ENCODE measurements around the gene CHMP4B.
A peak's percentile ranks its signal among the peaks of the same experiment; 100 is the strongest.

Gene CHMP4B

DNA sequence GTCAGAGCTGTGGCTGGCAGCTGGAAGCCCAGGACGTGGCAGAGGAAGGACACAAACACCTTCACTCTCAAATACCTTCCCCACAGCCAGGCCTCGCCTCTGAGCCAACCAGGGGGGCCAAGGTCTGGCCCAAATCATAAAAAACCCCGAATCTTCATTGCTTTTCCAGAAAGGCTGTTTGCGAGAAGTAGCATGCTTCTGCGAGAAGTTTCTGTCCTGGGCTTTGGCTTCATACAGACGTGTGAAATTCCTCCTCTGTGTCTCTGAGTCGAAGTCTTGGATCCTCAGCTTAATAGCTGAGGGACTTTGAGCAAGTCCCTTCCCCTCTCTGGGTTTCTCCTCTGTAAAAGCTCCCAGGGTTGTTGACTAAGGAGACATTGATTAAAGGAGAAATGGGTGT, 63.0 kb downstream of the CHMP4B start:
- Mint-ChIP-seq H3K9me3 (no peaks in the 10 kb centered on the region), H3K4me1 (no peaks in the 10 kb centered on the region), H3K36me3 (no peaks in the 10 kb centered on the region), H3K4me3 (no peak overlapping the region), H3K27ac (peak overlapping the region; percentile 12), H3K27me3 (no peaks in the 10 kb centered on the region)

DNA sequence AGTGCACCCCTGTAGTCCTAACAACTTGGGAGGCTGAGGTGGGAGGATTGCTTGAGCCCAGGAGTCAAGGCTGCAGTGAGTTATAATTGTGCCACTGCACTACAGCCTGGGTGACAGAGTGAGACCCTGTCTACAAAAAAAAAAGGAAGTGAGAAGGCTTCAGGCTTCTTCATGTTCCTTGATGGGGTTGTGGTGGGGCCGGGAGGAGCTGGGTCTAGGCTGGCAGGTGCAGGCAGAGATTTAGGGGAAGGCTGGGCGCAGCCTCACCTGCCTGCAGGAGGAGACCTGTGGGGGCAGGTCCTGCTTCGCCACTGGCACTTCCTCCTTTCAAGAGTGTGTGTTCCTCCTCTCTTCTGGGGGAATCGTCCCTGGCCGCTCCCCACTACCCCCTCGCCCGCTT, 63.9 kb downstream of the CHMP4B start:
- Mint-ChIP-seq H3K9me3 (peaks cover under 1% of the 10 kb centered on the region), H3K27ac (no peak overlapping the region), H3K27me3 (no peaks in the 10 kb centered on the region), H3K4me1 (no peaks in the 10 kb centered on the region), H3K36me3 (no peaks in the 10 kb centered on the region), H3K4me3 (no peak overlapping the region)

DNA sequence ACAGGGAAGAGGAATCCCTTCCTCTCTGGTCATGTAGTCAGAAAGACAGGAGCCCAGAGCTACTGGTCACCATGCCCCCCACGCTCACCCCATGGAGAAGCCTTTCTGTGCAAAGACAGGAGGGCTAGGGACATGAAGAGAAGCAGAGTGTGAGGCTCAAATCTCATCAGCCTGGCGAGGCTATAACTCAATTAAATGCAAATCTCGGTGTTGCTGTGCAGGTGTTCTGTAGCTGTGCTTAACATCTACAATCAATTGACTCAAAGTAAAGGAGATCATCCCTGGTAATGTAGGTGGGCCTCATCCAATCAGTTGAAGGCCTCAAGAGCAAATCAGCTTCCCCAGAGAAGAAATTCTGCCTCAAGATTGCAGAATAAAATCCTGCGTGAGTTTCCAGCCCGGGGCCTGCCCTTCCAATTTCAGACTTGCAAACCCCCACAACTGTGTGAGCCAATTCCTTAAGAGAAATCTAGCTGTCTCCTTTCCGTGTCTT, 64.4 kb downstream of the CHMP4B start:
- Mint-ChIP-seq H3K27me3 (no peaks in the 10 kb centered on the region), H3K4me1 (no peaks in the 10 kb centered on the region), H3K9me3 (peaks cover 5% of the 10 kb centered on the region), H3K36me3 (peaks cover 3% of the 10 kb centered on the region), H3K4me3 (no peak overlapping the region), H3K27ac (no peak overlapping the region)

DNA sequence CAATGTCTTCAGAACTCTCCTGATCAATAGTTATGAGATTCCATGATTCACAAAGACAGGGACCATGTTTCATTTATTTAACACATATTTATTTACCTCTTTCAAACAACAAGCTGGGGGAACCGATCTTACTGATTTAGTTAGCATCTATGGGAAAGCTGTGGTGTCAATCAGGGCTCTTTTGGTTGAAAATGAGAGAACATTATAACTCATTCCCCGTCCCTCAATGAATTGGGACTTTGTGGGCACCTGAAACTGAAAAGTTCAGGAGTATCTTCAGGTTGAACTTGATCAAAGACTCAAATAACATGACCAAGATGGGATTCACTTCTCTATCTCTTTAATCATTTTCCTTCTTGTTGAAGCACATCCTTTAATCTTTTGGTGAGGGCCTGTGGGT, 67.4 kb downstream of the CHMP4B start:
- Mint-ChIP-seq H3K27ac (no peak overlapping the region), H3K4me3 (no peak overlapping the region), H3K9me3 (peaks cover 5% of the 10 kb centered on the region), H3K27me3 (no peaks in the 10 kb centered on the region), H3K4me1 (peaks cover under 1% of the 10 kb centered on the region), H3K36me3 (peaks cover 3% of the 10 kb centered on the region)

DNA sequence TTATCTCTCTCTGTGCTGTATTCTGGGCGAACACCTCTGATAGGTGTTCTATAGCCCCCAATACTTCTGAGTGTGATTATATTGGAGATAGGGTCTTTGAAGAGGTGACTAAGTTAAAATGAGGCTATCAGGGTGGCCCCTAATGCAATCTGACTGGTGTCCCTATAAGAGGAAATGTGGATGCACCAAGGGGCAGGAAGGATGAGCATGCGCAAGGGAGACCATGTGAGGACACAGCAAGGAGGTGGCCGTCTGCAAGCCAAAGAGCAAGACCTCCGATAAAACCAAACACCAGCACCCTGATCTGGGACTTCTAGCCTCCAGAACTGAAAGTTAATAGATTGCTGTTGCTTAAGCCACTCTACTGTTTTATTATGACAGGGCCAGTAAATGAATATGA, 69.2 kb downstream of the CHMP4B start:
- Mint-ChIP-seq H3K27me3 (no peaks in the 10 kb centered on the region), H3K27ac (no peak overlapping the region), H3K4me3 (no peak overlapping the region)

DNA sequence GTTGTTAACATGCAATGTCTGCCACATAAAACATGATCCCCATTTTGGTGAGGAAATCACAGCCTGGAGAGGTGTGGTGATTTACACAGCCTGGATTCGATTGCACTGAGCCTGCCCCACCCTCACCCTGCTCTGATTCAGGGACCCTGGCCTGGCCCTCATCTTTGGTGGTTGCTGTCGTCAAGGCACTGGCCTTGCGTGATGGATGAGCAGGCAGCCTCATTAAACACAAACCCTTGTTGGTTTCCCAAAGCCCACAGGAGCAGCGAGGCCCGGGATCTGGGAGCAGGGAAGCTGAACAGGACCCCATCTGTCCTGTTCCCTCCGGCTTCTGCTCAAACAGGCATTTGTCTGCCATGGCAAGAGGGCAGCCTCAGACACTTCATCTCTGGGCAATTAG, 70.8 kb downstream of the CHMP4B start:
- no peak overlapping the region for H3K27ac Mint-ChIP-seq
- peaks cover 5% of the 10 kb centered on the region for H3K9me3 Mint-ChIP-seq
- H3K36me3 Mint-ChIP-seq: peaks cover 3% of the 10 kb centered on the region
- H3K27me3 Mint-ChIP-seq: no peaks in the 10 kb centered on the region
- H3K4me3 Mint-ChIP-seq: no peak overlapping the region
- peaks cover 6% of the 10 kb centered on the region for H3K4me1 Mint-ChIP-seq

More for the DNA sequence above, 69.2 kb downstream of the CHMP4B start:
- Mint-ChIP-seq H3K4me1 (peaks cover 6% of the 10 kb centered on the region), H3K9me3 (peaks cover 5% of the 10 kb centered on the region), H3K36me3 (peaks cover 3% of the 10 kb centered on the region)

DNA sequence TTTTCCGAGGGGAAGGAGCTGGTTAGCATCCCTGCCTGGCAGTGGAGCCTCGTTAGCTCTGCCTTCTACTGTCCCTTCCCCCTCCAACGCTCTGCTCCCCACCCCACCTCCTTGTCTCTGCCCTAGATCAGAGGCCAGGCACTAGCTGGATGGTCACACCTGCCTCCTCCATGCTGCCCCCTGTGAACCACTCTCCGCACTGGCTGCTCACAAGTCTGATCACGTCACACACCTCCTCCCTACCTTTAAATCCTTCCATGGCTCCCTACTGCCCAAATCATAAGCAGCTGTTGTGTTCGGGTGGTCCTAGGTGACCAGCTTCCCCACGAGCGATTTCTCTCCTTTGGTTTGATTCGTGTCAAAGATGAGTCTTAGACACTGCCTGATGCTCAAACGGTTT, 71.3 kb downstream of the CHMP4B start:
- peaks cover 6% of the 10 kb centered on the region for H3K4me1 Mint-ChIP-seq
- no peaks in the 10 kb centered on the region for H3K27me3 Mint-ChIP-seq
- no peak overlapping the region for H3K4me3 Mint-ChIP-seq
- H3K9me3 Mint-ChIP-seq: peaks cover 5% of the 10 kb centered on the region
- H3K27ac Mint-ChIP-seq: no peak overlapping the region
- H3K36me3 Mint-ChIP-seq: peaks cover 3% of the 10 kb centered on the region

DNA sequence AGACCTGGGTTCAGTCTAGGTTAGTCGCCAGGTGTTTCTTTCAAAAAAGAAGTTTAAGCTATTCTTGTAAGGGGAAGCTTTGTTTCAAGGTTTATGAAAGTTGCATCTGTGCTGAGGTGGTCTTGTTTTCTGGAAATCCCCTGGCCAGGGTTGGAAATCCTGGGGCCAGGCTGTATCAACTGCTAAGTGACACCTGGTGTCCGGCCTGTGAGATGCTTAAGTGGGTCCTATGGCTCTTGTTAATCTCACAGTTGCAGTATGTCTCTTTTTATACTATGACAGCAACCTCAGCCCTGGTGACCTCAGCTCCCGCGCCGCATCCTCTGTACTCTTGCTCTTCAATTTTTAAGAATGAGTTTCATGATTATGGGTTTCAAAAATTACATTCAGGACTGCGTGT, 72.0 kb downstream of the CHMP4B start:
- H3K27ac Mint-ChIP-seq: no peak overlapping the region
- peaks cover 6% of the 10 kb centered on the region for H3K4me1 Mint-ChIP-seq
- H3K36me3 Mint-ChIP-seq: peaks cover 3% of the 10 kb centered on the region
- H3K27me3 Mint-ChIP-seq: no peaks in the 10 kb centered on the region
- peaks cover 5% of the 10 kb centered on the region for H3K9me3 Mint-ChIP-seq
- no peak overlapping the region for H3K4me3 Mint-ChIP-seq

DNA sequence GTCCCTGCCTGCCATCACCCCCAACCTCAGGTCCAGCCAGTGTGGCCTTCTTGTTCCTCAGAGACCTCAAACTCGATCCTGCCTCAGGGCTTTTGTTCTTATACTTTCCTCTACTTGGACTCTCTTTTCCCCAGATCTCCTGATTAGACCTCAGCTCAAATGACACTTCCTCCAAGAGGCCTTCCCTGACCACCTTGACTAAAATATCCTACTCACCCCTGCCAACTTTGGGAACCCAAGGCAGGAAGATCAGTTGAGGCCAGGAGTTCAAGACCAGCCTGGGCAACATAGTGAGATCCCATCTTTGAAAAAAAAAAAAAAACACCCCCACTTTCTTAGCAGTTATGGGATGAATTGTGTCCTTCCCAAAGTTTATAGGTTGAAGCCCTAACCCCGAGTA, 73.5 kb downstream of the CHMP4B start:
- Mint-ChIP-seq H3K9me3 (peaks cover 5% of the 10 kb centered on the region), H3K27me3 (no peaks in the 10 kb centered on the region), H3K4me1 (peaks cover 6% of the 10 kb centered on the region), H3K36me3 (peaks cover 3% of the 10 kb centered on the region), H3K27ac (no peak overlapping the region), H3K4me3 (no peak overlapping the region)

DNA sequence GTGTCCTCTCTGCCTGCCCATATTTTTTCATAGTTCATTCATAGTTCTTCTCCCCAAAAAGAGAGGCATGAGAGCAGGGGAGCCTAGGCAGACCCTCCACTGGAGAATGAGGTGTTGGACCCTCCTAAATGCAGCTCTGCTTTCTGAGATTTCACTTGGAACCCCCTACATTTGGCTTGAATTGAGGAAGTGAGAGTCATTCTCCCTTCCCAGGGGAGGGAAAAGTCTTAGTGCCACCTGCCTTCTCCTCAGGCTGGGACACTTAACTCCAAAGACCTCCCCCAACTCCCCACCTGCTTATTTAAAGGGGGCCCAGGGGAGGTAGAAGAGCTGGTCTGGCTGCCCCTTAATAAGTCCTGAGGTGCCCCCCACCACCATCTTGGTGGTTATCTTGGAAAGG, 78.2 kb downstream of the CHMP4B start:
- peaks cover 6% of the 10 kb centered on the region for H3K9me3 Mint-ChIP-seq
- H3K27me3 Mint-ChIP-seq: no peaks in the 10 kb centered on the region
- no peaks in the 10 kb centered on the region for H3K4me1 Mint-ChIP-seq
- no peaks in the 10 kb centered on the region for H3K36me3 Mint-ChIP-seq
- H3K27ac Mint-ChIP-seq: no peak overlapping the region
- H3K4me3 Mint-ChIP-seq: no peak overlapping the region

DNA sequence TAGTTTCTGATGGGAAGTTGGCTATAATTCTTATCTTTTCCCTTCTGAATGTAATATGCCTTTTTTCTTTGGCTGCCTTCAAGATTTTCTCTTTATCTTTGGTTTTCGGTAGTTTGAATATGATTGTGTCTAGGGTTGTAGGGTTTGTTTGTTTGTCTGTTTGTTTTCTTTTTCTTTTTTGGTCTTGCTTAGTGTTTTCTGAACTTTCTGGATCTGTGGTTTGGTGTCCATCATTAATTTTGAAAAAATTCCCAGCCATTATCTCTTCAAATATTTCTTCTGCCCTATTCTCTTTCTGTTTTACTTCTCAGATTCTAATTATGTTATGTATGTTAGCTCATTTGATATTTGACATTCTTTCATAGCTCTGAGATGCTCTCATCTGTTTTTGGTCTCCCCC, 79.4 kb downstream of the CHMP4B start:
- Mint-ChIP-seq H3K27me3 (no peaks in the 10 kb centered on the region), H3K27ac (peak overlapping the region; percentile 15), H3K36me3 (no peaks in the 10 kb centered on the region), H3K4me3 (no peak overlapping the region), H3K4me1 (no peaks in the 10 kb centered on the region), H3K9me3 (peaks cover 6% of the 10 kb centered on the region)

DNA sequence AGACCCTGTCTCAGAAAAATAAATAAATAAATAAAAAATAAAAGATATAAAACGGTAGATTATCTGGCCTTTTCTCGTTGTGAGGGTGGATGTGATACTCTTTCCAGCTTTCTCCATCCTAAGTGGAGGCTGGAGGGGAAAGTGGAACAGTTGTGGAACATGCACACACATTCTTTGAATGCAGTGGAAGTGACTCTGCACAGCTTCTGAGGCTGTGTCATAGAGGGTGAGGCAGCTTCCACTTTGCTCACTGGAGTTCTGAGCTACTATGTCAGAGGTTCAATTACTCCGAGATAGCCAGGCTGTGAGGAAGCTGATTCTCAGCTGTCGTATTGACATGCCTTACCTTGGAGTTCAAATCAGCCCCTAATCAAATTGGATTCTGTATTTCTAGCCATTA, 82.2 kb downstream of the CHMP4B start:
- H3K4me3 Mint-ChIP-seq: no peak overlapping the region
- H3K9me3 Mint-ChIP-seq: peaks cover 6% of the 10 kb centered on the region
- no peak overlapping the region for H3K27ac Mint-ChIP-seq

DNA sequence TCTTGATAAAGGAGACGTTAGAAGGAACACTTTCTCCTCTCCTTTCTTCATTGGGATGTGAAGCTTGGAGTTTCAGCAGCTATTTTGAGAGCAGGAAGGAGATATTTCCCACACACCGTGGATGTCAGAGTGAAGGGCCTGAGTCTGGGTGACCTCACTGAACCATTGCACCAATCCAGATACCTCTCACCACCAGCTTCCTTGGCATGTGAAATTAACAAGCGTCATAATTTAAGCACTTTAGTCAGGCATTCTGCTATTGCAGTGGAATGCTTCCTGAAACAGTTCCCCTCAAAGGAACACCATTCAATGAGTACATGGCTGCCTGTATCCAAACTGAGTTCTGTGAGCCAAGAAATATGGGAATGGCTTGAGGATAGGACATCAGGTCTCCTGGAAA, 83.7 kb downstream of the CHMP4B start:
- Mint-ChIP-seq H3K27ac (no peak overlapping the region), H3K27me3 (peaks cover 6% of the 10 kb centered on the region), H3K4me3 (no peak overlapping the region), H3K4me1 (no peaks in the 10 kb centered on the region), H3K9me3 (peaks cover 6% of the 10 kb centered on the region), H3K36me3 (no peaks in the 10 kb centered on the region)

More for the DNA sequence above, 82.2 kb downstream of the CHMP4B start:
- peaks cover 3% of the 10 kb centered on the region for H3K27me3 Mint-ChIP-seq
- H3K36me3 Mint-ChIP-seq: no peaks in the 10 kb centered on the region
- H3K4me1 Mint-ChIP-seq: no peaks in the 10 kb centered on the region

DNA sequence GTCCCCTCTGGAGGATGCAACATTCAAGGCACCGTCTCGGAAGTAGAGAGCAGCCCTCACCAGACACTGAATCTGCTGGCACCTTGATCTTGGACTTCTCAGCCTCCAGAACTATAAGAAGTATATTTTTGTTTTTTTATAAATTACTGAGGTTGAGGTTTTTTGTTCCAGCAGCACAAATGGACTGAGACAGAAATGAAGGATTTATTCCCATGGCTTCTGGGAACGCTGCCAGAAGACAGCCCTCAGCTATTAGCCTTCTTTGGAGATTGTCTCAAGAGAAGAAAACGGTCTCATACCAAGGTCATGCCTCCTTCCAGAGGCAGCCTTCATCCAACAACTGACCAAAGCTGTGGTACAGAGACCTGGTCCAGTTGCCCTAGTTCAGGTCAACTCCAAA, 85.4 kb downstream of the CHMP4B start:
- Mint-ChIP-seq H3K27me3 (peaks cover 6% of the 10 kb centered on the region), H3K4me1 (no peaks in the 10 kb centered on the region), H3K9me3 (no peaks in the 10 kb centered on the region), H3K36me3 (no peaks in the 10 kb centered on the region), H3K4me3 (no peak overlapping the region), H3K27ac (no peak overlapping the region)

DNA sequence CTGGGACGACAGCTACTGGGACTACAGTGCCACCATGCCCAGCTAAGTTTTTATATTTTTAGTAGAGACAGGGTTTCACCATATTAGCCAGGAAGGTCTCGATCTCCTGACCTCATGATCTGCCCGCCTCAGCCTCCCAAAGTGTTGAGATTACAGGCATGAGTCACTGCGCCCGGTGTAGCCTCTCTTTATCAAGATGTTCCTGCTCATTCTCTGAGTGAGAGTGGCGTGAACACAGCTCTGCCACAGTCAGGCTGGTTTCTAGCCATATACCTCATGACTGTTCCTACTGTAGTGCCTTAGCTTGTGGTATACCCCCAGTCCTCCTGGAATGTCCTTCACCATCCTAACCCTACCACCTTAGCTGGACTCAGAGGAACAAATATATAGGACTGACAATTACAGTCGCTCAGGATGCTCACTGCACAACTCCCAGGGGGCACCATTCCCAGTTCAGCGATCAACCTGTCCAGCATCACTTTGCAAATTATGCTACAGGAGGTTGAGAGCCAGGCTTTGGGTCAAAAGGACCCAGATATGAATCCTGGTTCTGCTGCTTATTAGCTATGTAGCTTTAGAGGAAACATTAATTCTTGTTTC, 86.3 kb downstream of the CHMP4B start:
- H3K4me3 Mint-ChIP-seq: no peak overlapping the region
- no peaks in the 10 kb centered on the region for H3K4me1 Mint-ChIP-seq
- H3K9me3 Mint-ChIP-seq: no peaks in the 10 kb centered on the region
- peaks cover 9% of the 10 kb centered on the region for H3K27me3 Mint-ChIP-seq
- H3K27ac Mint-ChIP-seq: no peak overlapping the region
- H3K36me3 Mint-ChIP-seq: no peaks in the 10 kb centered on the region

DNA sequence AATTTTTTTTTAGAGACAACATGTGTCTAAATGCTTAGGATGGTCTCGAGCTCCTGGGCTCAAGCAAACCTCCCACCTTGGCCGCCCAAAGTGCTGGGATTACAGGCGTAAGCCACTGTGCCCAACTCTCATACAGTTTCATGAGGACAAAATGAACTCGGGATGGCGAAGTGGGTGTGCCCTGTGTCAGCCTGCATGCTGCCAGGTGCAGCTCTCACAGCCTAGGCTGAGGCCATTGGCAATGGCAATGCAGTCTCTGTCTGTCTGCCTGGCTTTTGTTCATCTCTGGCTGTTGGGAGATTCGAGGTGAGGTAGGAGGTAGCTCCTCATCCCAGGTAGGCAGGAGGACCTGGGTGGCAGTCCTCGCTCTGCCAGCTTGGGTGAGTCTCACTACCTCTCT, 88.0 kb downstream of the CHMP4B start:
- Mint-ChIP-seq H3K27me3 (peaks cover 9% of the 10 kb centered on the region), H3K27ac (no peak overlapping the region), H3K9me3 (no peaks in the 10 kb centered on the region), H3K4me1 (no peaks in the 10 kb centered on the region), H3K4me3 (no peak overlapping the region), H3K36me3 (no peaks in the 10 kb centered on the region)

DNA sequence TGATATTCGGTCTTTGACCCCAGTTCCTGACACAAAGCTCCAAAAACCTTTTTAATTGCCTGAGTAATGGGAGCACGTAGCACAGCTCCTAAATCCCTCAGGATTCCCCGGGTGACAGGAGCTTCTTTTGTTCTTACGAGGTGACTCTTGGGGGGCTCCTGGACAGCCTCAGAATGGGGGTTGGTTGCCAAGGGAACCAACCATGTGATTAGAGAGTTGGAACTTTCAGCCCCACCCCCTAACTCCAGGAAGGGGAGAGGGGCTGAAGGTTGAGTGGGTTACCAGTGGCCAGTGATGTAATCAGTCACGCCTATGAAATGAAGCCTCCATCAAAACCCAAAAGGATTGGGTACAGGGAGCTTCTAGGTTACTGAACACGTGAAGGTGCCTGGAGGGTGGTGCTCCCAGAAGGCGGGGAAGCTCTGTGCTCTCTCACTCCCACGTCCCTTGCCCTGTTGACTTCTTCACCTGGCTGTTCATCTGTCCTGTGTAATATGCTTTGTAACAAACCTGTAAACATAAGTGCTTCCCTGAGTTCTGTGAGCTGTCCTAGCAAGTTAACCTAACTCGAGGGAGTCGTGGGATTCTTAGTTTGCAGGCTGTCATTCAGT, 89.5 kb downstream of the CHMP4B start:
- Mint-ChIP-seq H3K4me3 (no peak overlapping the region), H3K27ac (no peak overlapping the region), H3K36me3 (no peaks in the 10 kb centered on the region), H3K9me3 (no peaks in the 10 kb centered on the region), H3K27me3 (peaks cover 9% of the 10 kb centered on the region), H3K4me1 (no peaks in the 10 kb centered on the region)

All from activated naive CD4-positive, alpha-beta T cell treated with anti-CD3 and anti-CD28 coated beads, Interleukin-2, amount 50 U/mL, for 24 hours (primary cell).